Osteoblast (primary cell): Measurements from ENCODE around the gene LMCD1. TPM values are rescaled to one million over a fixed set of nuclear protein-coding genes. Genes with fewer than 3 reads are reported as not detected.

Experiments used
- DNase-seq: peaks from one replicate; pipeline ENCODE4 v3.0.0; 2011; ENCODE audit warnings: low spot score, mixed read lengths; ENCODE audit not compliant: insufficient read length; ENCODE audit errors: missing footprints
- H2AFZ ChIP-seq: 2 replicates; pipeline ENCODE4 v1.6.0; 2011; ENCODE audit warnings: mild to moderate bottlenecking, low read length
- H3K27ac ChIP-seq: 2 replicates; pipeline ENCODE4 v1.5.1; 2011; ENCODE audit warnings: mild to moderate bottlenecking, low read depth, low read length, moderate library complexity
- H3K27me3 ChIP-seq: 2 replicates; pipeline ENCODE4 v1.6.0; 2012; ENCODE audit warnings: mild to moderate bottlenecking, control low read depth, inconsistent platforms, low read length, moderate library complexity; ENCODE audit not compliant: insufficient read depth
- H3K36me3 ChIP-seq: 2 replicates; pipeline ENCODE4 v1.5.1; 2011; ENCODE audit warnings: mild to moderate bottlenecking, low read length, control low read depth, moderate library complexity; ENCODE audit not compliant: insufficient read depth
- H3K4me1 ChIP-seq: 2 replicates; pipeline ENCODE4 v1.5.1; 2011; ENCODE audit warnings: mild to moderate bottlenecking, low read length, control low read depth, moderate library complexity; ENCODE audit not compliant: insufficient read depth
- H3K4me2 ChIP-seq: 2 replicates; pipeline ENCODE4 v1.6.0; 2011; ENCODE audit warnings: mild to moderate bottlenecking, low read length; ENCODE audit not compliant: insufficient read depth
- H3K4me3 ChIP-seq: fragments of 200-600 bp; sonication (generic); 3 replicates; pipeline ENCODE4 v1.5.1; 2012; ENCODE audit warnings: mild to moderate bottlenecking, low read length, inconsistent platforms; ENCODE audit not compliant: insufficient read depth
- H3K79me2 ChIP-seq: 2 replicates; pipeline ENCODE4 v1.6.0; 2012; ENCODE audit warnings: mild to moderate bottlenecking, low read length, control low read depth, inconsistent platforms; ENCODE audit not compliant: insufficient read depth
- H3K9me3 ChIP-seq: 2 replicates; pipeline ENCODE4 v1.5.1; 2011; ENCODE audit warnings: low read depth, low read length, control low read depth
- H4K20me1 ChIP-seq: 2 replicates; pipeline ENCODE4 v1.6.0; 2012; ENCODE audit warnings: mild to moderate bottlenecking, low read length, control low read depth; ENCODE audit not compliant: insufficient read depth
- CTCF ChIP-seq: IDR thresholded peaks from 2 replicates; pipeline ENCODE4 v1.5.1; 2011; ENCODE audit warnings: mild to moderate bottlenecking, low read depth, low read length, moderate library complexity; ENCODE audit errors: extremely low read depth
- total RNA-seq: library from RNA; depleted of rRNA; stranded (reverse); fragments of >200 nt; gene quantifications from 2 replicates; pipeline ENCODE4 v1.2.3, GENCODE V29; 2012

LMCD1 gene
- total RNA-seq, 1 donor = 294 TPM

- Histone ChIP-seq H2AFZ (no peak overlapping the region), H3K4me2 (no peak overlapping the region), H3K4me1 (peaks cover 29% of the 10 kb centered on the region), H3K27ac (peak overlapping the region; percentile 96), H3K36me3 (peaks cover 51% of the 10 kb centered on the region), H3K4me3 (no peak overlapping the region), H3K79me2 (no peaks in the 10 kb centered on the region), H3K9me3 (no peaks in the 10 kb centered on the region), H3K27me3 (no peaks in the 10 kb centered on the region), H4K20me1 (no peaks in the 10 kb centered on the region)
- DNase-seq = no peak
- no peak for TF ChIP-seq CTCF
Observed at GRCh38 chr3:8561370-8561769, 59.7 kb downstream of the LMCD1 start.

GRCh38 chr3:8562081-8562595 lies 60.5 kb downstream of the LMCD1 start:
- Histone ChIP-seq H2AFZ (no peak overlapping the region), H3K9me3 (no peaks in the 10 kb centered on the region), H3K4me1 (peaks cover 29% of the 10 kb centered on the region), H3K4me2 (no peak overlapping the region), H4K20me1 (no peaks in the 10 kb centered on the region), H3K36me3 (peaks cover 51% of the 10 kb centered on the region), H3K27ac (peak overlapping the region; percentile 96), H3K27me3 (no peaks in the 10 kb centered on the region), H3K4me3 (no peak overlapping the region), H3K79me2 (no peaks in the 10 kb centered on the region)
- no peak for DNase-seq
- no peak for TF ChIP-seq CTCF

- H3K4me2 ChIP-seq = no peak overlapping the region
- no peaks in the 10 kb centered on the region for H3K79me2 ChIP-seq
- peaks cover 51% of the 10 kb centered on the region for H3K36me3 ChIP-seq
- no peaks in the 10 kb centered on the region for H4K20me1 ChIP-seq
- H3K27ac ChIP-seq = no peak overlapping the region
- DNase-seq = no peak
- no peak overlapping the region for H2AFZ ChIP-seq
- H3K4me3 ChIP-seq = no peak overlapping the region
- H3K27me3 ChIP-seq = no peaks in the 10 kb centered on the region
- peaks cover 33% of the 10 kb centered on the region for H3K4me1 ChIP-seq
- TF ChIP-seq CTCF = no peak
- H3K9me3 ChIP-seq = no peaks in the 10 kb centered on the region
Observed at GRCh38 chr3:8563146-8563545, 61.5 kb downstream of the LMCD1 start.

DNA sequence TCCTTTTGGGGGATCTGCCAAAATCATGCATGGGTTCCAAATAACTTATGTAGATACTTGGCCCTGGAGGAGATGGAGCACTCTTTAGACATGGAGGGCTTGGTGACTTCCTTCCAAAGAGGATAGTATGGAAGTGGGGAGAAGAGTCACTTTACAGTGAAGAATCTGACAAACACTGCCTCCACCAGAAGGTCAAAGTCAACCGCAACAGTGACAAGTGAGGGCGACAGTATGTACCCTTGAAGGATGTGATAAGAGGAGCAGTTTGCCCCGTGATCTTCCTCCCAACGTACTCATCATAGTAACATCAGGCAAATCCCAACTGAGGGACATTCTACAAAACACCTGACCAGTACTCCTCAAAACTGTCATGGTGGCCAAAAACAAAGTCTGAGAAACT lies 62.0 kb downstream of the LMCD1 start:
- Histone ChIP-seq H3K27me3 (no peaks in the 10 kb centered on the region), H3K36me3 (peaks cover 50% of the 10 kb centered on the region), H3K27ac (no peak overlapping the region), H3K9me3 (no peaks in the 10 kb centered on the region), H3K4me1 (peaks cover 36% of the 10 kb centered on the region), H2AFZ (no peak overlapping the region), H3K79me2 (no peaks in the 10 kb centered on the region), H3K4me2 (no peak overlapping the region), H4K20me1 (no peaks in the 10 kb centered on the region), H3K4me3 (no peak overlapping the region)
- no peak for DNase-seq
- TF ChIP-seq CTCF = no peak
